Activated T-cell treated with anti-CD3 and anti-CD28 coated beads, Interleukin-2, amount 50 U/mL, for 1 hour (primary cell): Measurements from ENCODE around the gene AGK.
"Not testable (repeated sequence)": the region's sequence is repeated elsewhere in the genome, so short reads cannot be mapped to it uniquely, and the experiment has no call there.

Experiments
- DNase-seq: peaks from one replicate; pipeline ENCODE4 v3.0.0-alpha.2; 2020

The AGK gene

DNA sequence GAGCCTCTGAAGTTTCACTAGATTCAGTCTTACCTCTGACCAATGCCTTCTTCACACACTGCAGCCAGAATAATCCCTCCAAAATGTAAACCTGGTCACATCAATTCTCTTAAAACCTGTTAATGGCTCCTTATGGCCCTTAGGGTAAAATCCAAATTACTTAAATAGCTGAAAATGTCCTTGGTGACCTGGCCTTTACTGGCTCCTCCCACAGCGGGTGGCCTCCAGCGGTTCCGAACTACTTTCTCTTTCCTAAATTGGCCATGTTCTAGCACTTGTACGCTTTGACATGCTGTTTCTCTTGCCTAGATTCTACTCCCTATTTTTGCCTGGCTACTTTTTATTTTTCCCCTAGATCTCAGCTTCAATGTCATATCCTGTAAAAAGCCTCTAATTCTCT, 36.1 kb downstream of the AGK start:
- no peak for DNase-seq

DNA sequence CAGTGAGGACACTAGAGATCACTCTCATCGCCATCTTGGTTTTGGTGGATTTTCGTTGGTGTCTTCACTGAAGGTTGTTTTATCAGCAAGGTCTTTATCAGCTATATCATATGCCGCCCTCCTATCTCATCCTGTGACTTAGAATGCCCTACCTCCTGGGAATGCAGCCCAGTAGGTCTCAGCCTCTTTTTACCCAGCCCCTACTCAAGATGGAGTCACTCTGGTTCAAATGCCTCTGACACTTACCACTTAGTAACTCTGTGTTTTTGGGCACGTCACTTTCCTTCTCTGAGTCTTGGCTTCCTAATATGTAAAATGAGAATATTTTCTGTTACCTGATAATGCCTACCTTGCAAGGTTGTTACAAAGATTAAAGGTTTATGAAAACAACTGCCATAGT, 37.7 kb downstream of the AGK start:
- DNase-seq, result no peak

DNA sequence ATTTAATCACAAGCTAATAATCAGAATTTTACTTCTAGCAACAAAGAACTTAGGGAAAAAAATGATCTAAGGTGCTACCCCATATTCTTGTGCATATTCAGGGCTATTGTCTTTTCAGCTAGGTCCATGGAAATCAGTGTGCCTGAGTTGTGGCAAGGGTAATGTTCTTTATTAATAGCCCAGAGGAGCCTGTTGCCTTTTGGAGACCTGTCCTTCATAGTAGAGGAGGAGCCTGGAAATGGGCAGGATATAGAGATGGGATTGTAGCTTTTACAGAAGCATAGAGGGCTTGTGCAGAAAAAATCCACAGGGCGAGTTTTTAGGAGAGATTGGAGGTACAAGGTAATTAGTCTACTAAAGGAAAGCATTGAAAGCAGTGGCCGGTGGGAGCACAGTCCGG, 38.9 kb downstream of the AGK start:
- DNase-seq, result no peak

DNA sequence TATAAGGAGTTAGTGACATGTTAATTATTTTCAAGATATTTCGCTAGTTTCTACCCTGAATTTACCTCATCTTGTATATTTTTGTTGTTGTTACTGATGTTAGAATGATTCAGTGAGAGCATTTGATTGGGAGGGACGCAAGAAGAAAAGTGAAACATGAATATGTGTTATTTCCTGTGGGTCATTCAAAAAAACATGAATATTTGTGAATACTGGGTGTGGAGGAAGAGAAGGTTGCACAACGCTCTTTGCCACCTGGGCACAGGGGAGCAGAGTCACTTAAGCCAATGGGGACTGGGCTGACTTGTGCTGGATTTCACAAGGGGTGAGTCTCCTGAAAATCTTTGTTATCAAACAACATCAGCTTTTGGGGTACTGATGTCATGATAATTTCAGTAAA, 39.5 kb downstream of the AGK start:
- DNase-seq, result no peak

DNA sequence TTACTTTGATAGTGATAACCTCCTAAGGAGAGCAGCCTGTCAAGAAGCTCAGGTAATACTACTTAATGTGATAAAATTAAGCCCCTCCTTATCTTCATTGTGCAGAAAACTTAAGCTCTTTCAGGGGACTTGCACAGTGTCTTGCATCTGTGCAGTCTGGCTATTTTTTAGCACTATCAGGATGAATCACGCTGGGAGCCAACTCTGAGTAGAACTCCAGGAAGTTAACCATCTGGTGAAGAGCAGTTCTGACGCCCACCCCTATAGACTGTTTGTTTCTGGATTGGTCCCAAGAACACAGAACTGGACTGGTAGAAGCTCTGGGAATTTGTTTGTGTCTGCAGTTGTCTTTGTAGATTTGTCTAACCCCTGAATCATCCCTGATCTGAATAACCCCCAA, 41.9 kb downstream of the AGK start:
- DNase-seq, result no peak

DNA sequence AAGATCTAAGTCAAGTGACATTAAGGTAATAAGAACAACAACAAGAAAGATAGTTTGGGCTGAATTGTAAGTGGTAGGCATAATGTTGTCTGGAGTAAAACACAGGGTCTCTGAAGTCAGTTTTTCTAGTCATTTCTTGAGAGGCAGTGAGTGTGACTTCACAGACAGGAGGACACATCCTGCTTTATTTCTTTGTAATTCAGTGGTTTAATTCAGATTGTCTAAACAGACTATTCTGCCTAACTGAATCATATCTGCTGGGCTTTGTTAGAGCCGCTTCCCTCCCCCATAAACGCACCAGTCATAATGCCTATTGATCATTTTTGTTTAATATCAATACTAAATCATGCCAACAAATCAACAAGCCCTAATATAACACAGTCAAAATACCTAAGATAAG, 46.8 kb downstream of the AGK start:
- DNase-seq, result no peak

DNA sequence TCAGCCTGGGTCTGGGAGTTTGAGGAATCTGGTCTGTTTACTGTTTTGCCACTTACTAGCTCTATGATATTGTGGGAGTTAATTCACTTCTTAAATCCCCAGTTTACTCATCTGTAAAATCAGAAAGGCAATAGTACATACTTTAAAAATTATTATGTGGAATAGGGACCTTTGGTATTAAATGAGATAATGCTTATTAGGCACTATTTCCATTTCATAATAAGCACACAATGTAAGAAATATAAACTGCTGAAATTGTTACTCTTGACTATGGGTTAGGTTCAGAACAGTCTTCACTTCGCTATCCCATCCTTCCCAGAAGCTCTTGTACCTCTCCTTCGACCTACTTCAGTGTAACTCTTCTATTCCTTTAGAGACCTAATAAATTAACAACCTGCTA, 47.2 kb downstream of the AGK start:
- no peak for DNase-seq

DNA sequence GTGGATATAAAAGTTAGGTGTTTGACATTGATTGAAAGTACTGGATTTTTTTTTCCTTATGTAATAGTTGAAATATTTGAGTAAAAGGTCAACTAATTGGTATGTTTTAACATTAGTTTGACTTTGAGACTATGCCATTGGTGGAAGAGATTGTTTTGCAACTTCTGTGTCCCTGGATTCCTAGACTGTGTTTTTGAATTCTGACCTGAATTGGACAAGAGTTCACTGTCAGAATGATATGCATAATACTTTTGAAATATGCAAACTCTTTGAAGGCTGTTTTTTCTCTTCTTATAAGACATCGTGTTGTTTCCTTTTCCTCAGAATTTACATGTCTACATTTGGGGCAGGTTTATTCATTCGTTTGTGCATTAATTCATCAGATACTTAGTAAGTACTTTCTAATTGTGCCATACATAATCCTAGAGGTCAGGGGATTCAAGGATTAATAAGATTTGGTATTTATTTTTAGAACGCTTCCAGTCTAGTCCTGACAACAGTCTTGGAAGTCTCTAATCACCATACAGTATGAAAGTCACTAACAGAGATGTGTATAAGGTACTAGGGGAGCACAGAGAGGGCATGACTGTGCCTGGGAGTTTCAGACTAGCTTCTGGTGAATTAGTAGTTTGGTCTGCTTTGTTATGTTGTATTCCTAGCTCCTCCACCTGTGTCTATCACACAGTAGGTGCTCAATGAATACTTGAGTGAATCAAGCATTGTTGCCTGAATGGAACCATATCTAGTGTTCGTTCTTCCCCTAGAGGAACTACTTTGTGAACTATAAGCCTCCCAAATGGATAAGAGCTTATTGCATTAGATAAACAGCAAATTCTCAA, 49.2 kb downstream of the AGK start:
- no peak for DNase-seq

DNA sequence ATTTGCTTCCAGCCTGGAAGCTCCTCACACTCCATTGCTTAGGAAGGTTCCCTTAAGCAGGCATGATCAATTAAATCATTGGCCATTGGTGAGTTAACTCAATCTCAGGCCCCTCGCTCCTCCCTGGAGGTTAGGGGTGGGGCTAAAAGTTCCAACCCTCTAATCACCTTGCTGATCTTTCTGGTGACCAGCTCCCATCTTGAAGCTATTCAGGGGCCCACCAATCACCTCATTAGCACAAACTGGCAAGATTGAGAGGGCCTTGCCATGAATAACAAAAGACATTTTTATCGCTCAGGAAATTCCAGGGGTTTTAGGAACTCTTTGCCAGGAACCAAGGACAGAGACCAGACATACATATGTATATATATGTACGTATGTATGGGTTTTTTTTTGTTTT, 58.4 kb downstream of the AGK start:
- no peak for DNase-seq

DNA sequence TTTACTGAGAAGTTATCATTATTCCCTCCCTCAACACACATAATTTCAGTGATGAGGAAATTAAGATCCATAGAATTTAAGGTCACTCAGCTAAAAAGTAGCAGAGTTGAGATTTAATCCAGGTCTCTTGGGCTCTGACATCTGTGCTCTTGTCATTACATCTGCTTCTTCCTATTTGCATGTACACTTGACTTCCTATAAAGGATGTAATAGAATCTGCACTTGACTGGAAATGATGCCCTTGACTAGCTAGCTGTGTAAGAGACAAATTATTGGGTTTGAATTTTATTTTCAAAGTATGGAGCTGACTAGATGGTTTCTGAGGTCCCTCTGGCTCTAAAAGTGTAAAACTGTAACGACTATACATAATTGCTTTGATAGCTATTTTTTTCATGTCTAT, 59.5 kb downstream of the AGK start:
- DNase-seq, result no peak

DNA sequence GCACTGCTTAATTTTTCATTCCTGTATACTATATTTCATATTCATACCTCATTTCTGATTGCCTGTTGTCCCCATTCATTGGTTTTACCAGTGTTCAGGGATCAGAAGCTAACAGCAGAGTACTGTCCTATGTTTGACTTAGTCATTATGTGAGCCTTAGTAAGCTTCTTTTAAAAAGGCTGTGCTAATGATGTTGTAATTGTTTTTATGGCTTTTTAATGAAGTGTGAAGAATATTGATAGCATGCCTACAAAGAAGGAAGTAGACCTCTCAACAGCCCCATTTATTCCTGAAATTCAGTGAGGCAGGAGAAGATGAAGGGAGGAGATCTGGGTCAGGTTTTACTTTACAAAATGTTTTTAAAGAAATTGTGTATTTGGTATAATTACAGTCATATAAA, 61.7 kb downstream of the AGK start:
- DNase-seq, result no peak

DNA sequence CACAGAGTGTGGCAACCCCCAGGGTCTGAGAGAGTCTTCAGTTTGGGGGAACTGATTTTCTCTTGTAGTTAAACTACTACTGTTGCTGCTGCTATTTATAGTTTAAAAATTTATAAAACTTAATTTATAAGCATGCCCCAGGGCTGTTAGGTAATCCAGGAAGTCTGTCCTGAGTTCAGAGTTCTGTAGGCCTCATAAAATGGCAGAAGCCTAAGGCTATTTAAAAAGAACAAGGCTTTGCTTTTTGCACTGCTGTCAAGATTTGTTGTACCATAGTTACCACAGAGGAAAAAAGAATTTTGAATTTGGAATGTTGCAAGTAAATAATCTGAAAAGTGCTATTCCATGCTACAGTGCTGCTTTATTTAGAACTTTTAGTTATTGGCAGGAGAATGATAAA, 66.1 kb downstream of the AGK start:
- no peak for DNase-seq

DNA sequence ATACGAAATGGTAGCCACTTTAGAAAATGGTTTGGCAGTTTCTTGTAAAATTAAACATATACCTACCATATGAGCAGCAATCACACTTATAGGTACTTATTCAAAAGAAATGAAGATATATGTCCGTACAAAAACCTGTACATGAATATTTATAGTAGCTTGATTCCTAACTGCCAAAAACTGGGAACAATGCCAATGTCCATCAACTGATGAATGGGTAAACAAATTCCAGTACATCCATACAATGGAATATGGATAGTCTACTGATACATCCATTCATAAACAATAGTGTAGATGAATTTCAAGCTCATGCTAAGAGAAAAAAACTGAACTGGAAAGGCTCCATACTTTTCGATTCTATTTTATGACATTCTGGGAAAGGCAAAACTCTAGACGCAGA, 68.5 kb downstream of the AGK start:
- no peak for DNase-seq

DNA sequence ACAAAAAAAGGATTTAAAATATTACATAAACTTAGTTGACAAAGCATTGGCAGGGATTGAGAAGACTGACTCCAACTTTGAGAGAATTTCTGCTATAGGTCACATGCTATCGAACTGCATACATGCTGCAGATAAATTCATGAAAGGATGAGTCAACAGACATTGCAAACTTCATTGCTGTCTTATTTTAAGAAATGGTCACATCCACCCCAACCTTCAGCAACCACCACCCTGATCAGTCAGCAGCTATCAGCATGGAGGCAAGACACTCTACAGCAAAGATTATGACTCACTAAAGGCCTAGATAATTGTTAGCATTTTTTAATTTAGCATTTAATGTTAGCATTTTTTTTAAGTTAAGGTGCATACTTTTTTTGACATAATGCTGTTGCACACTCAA, 73.6 kb downstream of the AGK start:
- no peak for DNase-seq

DNA sequence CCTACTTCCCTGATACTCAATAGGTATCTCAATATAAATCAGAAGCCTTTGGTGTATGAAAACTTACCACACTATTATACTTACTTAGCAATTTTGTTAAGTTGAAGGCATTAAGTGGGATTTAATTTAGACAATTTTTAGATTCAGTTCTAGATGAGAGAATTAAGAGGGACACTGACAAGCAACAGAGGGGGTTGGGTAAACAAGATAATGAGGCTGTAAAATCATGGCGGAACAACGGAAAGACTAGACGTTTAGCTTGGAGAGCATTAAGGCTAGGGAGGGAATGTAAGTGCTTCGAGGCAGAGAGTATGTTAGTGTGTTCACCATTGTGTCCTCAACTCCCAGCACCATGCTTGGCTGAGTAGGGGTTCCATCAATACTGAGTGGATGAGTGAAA, 79.4 kb downstream of the AGK start:
- no peak for DNase-seq

DNA sequence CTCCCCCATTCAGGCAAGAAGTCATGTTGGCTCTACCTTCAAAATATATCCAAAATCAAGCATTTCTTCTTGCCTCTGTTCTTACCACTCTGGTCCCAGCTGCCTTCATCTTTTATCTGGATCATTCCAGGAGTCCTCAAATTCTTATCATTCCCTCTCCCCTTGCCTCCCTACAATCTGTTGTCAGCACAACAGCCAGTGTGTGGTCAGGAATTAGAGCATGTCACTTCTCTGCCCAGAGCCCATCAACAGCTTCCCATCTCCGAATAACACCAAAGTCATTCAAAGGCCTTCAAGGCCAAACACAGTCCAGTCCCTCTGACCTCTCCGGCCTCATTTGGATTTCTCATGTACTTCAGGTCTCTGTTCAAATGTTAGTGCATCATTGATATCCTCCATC, 80.3 kb downstream of the AGK start:
- no peak for DNase-seq

DNA sequence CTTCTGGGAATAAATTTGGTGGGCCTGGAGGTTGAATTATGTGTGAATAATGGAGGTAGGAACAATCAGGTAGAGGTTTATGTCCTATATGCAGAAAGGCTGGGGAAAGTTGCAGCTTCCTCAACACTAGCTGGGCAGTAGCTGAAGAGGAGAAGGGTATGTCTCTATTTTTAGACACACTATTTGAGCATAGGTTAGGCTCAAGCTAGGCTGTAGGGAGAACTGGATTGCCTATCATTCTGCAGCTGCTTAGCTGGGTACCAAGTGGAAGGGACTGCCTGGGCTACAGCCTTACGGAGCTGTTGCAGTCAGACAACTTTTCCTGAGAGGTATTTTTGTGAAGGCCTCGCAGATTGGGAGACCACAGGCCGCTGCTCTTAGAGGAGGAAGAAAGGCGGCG, 82.9 kb downstream of the AGK start:
- DNase-seq, result no peak

DNA sequence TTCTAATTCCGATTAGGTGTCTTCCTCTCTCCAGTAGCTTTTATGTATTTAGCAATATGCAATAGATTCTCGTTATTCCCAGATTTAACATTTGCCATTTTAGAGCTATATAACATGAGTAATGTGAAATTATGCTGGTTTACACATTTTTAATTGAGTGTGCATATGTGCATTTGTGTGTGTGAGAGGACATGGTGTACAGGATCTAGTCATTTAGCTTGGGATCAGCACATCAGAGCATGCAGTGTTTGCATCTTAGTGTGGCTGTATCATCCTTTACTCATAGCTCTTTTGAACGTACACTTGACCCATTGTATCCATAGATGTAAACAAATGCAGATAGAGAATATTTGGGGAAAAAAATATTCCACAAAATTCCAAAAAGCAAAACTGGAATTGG, 84.8 kb downstream of the AGK start:
- no peak for DNase-seq

DNA sequence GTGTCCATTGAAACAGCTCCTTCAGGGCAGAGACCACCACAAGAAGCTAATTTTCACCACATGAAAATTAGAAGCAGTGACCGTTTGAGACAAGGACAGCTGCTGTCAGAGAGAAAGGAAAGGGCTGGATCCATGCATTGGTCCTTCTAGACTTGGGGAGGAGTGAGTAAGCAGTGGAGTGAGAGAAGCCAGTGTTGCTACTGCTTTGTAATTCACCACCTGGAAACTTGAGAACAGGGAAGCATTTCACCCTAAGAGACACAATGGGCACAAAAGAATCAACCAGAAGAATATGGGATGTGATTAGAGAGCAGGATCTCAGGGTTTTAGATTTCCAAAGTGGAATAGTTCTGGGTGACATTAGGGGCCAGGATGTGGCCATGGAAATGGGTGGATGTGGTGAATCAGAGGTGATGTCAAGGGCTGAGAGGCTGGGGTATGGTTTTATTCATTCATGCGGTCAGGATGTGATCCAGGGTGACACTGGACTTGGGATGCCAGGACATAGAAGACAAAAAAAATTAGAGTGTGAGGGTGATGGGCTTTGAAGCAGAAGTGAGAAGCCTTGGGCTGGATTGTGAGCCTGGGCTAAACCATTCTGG, 89.1 kb downstream of the AGK start:
- no peak for DNase-seq

DNA sequence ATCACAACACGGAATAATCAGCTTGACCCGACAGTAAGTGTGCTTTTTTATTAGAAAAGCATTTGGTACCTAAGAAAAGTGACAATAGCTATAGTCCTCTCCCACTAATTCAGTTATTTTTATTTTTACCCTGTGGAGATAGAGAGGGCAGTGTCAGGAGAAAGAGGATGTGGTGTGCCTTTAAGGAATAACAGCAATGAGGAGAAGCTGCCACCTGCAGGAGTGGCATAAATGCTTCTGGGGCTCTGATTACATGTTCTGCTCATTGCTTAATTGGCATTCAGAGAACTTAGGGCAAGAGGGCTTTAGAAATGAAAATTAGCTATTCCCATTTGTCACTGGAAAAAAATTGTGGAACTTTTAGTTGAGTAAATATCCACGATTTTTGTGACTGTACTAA, 90.7 kb downstream of the AGK start:
- no peak for DNase-seq

DNA sequence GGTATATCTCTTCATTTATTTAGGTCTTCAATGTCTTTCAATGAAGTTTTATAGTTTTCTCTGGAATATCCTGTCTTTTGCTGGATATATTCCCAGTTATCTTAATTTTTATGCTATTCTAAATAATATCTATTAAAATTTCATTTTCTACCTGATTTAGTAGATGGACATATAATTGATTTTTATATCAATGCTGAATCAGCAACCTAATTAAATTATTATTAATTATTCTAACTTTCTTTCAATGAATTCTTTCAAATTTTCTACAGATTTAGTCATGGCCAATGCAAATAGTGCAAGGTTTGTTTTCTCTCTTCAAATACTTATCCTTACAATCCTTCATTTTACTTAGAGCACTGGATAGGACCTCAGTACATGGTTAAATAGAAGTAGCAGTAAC, 94.0 kb downstream of the AGK start:
- DNase-seq, result no peak

DNA sequence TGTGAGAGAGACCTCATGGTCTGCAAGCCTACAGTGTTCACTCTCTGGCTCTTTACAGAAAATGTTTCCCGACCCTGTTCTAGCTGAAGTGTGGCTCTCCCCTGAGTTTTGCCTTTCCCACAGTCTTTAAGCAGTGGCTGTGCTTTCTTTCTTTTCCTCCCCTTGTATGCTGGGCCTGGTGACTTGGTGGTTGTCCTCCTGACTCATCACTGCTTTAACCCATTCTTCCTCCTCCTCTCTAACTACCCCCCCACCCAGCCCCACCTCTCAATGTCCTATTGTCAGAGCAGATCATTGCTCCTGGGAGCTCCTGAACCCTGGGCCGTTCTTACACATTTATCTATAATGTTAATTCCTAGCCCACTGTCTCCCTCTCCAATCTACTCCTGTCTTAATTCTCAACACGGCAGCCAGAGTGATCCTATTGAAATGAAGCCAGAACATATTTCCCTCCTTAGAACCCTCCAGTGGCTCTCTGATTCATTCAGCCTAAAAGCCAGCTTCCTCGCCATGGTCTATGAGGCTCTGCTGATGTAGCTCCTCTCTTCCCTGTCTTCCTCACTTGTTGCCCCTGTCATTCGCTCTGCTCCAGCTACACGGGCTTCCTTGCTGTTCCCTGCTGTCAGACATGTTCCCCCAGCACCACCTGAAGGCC, 95.7 kb downstream of the AGK start:
- no peak for DNase-seq

DNA sequence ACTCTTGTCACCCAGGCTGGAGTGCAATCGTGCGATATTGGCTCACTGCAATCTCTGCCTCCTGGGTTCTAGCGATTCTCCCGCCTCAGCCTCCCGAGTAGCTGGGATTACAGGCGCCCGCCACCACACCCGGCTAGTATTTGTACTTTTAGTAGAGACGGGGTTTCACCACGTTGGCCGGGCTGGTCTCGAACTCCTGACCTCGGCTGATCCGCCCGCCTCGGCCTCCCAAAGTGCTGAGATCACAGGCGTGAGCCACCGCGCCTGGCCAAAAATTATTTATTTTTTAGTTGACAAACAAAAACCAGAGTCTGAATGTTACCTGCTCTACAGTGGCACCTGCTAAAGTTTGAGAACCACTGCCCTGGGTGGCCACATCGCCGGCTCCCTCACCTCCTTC, 96.5 kb downstream of the AGK start:
- DNase-seq, result not testable (repeated sequence)

DNA sequence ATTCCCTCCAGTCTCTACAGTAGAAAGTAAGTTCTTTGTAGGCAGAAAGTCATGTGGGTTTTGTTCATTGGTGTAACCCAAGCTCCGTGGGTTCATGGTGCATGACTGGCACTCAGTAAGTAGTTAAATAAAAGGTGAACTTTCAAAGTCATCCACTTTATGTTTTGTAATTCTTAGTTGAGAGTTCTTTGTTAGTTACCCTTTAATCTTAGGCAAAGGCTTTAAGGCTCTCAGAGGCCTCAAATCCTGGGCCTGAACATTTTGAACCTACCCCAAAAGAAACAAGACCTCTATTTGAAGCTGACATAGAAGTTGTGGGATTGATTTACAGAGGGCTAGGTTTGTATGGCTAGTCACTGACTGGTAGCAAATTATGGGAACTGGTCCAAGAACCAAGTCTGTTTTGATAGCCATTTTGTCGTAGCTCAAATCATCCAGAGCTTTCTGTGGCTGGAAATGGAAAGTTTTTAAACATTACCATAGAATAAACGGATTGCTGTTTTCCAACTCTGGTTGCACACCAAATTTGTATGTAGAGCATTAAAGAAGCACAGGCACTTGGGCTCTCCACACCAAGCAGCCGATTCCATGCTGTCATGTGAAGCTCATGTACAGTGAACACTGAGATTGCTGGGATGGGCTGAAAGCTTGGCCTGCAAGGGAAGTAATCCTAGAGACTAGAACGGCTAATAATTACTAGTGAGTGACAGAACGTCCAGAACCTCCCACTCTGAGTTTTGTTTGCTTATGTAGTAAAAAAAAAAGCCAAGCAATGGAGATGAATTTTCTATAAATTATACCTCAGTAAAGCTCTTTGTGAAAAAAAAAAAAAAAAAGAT, 97.3 kb downstream of the AGK start:
- DNase-seq, result no peak
